Testis (tissue), 2 donors: ENCODE measurements around the gene ITPKB.

Experiments
- CTCF ChIP-seq, 3 experiments: fragments of 450-650 bp in 2 of 3; fragments of 200-600 bp in 1 of 3; sonication (generic) in 1 of 3; IDR thresholded peaks; one replicate each; pipeline ENCODE4 v1.5.1; 2016 to 2019; ENCODE audit warnings: antibody characterized with exemption in 3 of 3, mild to moderate bottlenecking in 2 of 3, moderate library complexity in 1 of 3
- POLR2A ChIP-seq: fragments of 450-650 bp; IDR thresholded peaks from one replicate; pipeline ENCODE4 v1.6.1; 2017; ENCODE audit warnings: antibody characterized with exemption, mild to moderate bottlenecking, moderate library complexity

DNA sequence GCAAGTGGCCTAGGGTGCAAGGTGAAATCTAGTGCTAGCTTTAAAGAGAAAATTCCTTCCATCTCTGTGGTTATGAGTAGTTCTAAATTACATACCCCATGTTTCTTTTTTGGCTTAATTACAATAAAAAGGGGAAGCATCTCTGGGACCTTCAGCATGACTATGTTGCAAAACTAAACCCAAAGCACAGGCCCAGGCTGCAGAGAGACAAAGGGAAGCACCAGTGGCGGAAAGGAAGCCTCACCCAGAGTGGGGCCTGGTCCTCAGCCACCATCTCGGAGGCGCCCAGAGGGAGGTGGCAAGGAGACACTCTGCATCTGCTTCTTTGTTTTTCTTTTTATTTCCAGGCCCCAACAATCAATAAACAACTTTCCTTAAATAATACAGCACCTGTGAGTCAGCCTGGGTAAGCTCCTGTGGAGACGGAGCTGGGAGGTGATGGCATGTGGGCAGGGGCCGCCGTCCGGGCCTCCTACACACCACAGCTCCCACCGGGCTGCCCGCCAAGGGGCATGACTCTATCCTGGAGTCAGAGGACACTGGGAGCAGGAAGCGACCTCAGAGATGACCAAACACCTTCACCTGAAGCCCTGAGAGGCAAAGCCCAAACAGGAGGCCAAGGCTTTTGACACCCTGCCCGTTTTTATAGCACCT is 21.7 kb downstream of the ITPKB start:
- TF ChIP-seq CTCF (IDR thresholded peaks at IDR 0.05), result no peak
- no peak for TF ChIP-seq POLR2A
